HEK293 (cell line): ENCODE measurements around the gene P2RX4.

Experiments
- CTCF ChIP-seq: fragments of 450-650 bp; formaldehyde crosslinking; IDR thresholded peaks from 2 replicates; pipeline ENCODE4 v1.5.1; 2016; ENCODE audit warnings: missing biosample characterization, missing genetic modification characterization
- KLF9 ChIP-seq: fragments of 450-650 bp; formaldehyde crosslinking; IDR thresholded peaks from 2 replicates; pipeline ENCODE4 v1.5.1; 2016; ENCODE audit warnings: missing biosample characterization, missing genetic modification characterization, low read depth
- MYNN ChIP-seq: fragments of 450-650 bp; formaldehyde crosslinking; IDR thresholded peaks from 2 replicates; pipeline ENCODE4 v1.5.1; 2016; ENCODE audit warnings: missing biosample characterization, missing genetic modification characterization, borderline replicate concordance
- PRDM10 ChIP-seq: fragments of 450-650 bp; formaldehyde crosslinking; IDR thresholded peaks from 2 replicates; pipeline ENCODE4 v1.5.1; 2016; ENCODE audit warnings: missing biosample characterization, missing genetic modification characterization
- REST ChIP-seq: fragments of 450-650 bp; formaldehyde crosslinking; IDR thresholded peaks from 2 replicates; pipeline ENCODE4 v1.5.1; 2016; ENCODE audit warnings: missing biosample characterization, missing genetic modification characterization
- YY1 ChIP-seq: fragments of 450-650 bp; formaldehyde crosslinking; IDR thresholded peaks from 2 replicates; pipeline ENCODE4 v1.5.1; 2018; ENCODE audit warnings: missing biosample characterization, missing genetic modification characterization
- ZBTB1 ChIP-seq: fragments of 450-650 bp; formaldehyde crosslinking; IDR thresholded peaks from 2 replicates; pipeline ENCODE4 v1.5.1; 2016; ENCODE audit warnings: missing biosample characterization, missing genetic modification characterization
- ZBTB7A ChIP-seq: fragments of 450-650 bp; formaldehyde crosslinking; IDR thresholded peaks from 2 replicates; pipeline ENCODE4 v1.5.1; 2016; ENCODE audit warnings: low read depth, missing biosample characterization, missing genetic modification characterization
- ZFP3 ChIP-seq: fragments of 450-650 bp; formaldehyde crosslinking; IDR thresholded peaks from 2 replicates; pipeline ENCODE4 v1.5.1; 2016; ENCODE audit warnings: low read depth, missing biosample characterization, missing genetic modification characterization
- ZNF239 ChIP-seq: fragments of 450-650 bp; formaldehyde crosslinking; IDR thresholded peaks from 2 replicates; pipeline ENCODE4 v1.5.1; 2016; ENCODE audit warnings: missing biosample characterization, missing genetic modification characterization
- ZNF350 ChIP-seq: fragments of 450-650 bp; formaldehyde crosslinking; IDR thresholded peaks from 2 replicates; pipeline ENCODE4 v1.5.0; 2017; ENCODE audit warnings: missing biosample characterization, mild to moderate bottlenecking, missing genetic modification characterization
- ZNF561 ChIP-seq: fragments of 450-650 bp; IDR thresholded peaks from 2 replicates; pipeline ENCODE4 v1.5.1; 2018; ENCODE audit warnings: missing biosample characterization, missing genetic modification characterization, borderline replicate concordance
- ZNF645 ChIP-seq: fragments of 450-650 bp; formaldehyde crosslinking; IDR thresholded peaks from 2 replicates; pipeline ENCODE4; 2016; ENCODE audit warnings: missing biosample characterization, missing genetic modification characterization

GRCh38 chr12:121230538-121230907 lies 20.6 kb downstream of the P2RX4 start:
- TF ChIP-seq ZBTB7A = no peak
- no peak for TF ChIP-seq YY1
- TF ChIP-seq ZNF561 (tag by site-specific recombination) = no peak
- TF ChIP-seq ZBTB1 (tag by site-specific recombination) = no peak
- TF ChIP-seq PRDM10 (tag by site-specific recombination) = no peak
- TF ChIP-seq ZNF239 (tag by site-specific recombination) = no peak
- no peak for TF ChIP-seq CTCF (tag by site-specific recombination)
- no peak for TF ChIP-seq REST (tag by site-specific recombination)
- no peak for TF ChIP-seq MYNN (tag by site-specific recombination)
- TF ChIP-seq ZFP3 = no peak
- no peak for TF ChIP-seq KLF9 (tag by site-specific recombination)
- no peak for TF ChIP-seq ZNF645 (tag by site-specific recombination)
- no peak for TF ChIP-seq ZNF350 (tag by site-specific recombination)
